Esophagus muscularis mucosa (tissue), 4 donors: ENCODE measurements around the gene GRID1.

Experiments
- CTCF ChIP-seq, 3 experiments: fragments of 200-600 bp in 2 of 3; fragments of 450-650 bp in 1 of 3; sonication (generic) in 2 of 3; IDR thresholded peaks; one replicate each; pipeline ENCODE4 v1.5.1; 2017 to 2019; ENCODE audit warnings: antibody characterized with exemption in 3 of 3, mild to moderate bottlenecking in 2 of 3, moderate library complexity in 1 of 3
- EP300 ChIP-seq: sonication (generic); formaldehyde crosslinking; IDR thresholded peaks from one replicate; pipeline ENCODE4 v1.6.1; 2017; ENCODE audit warnings: antibody characterized with exemption
- POLR2A ChIP-seq: fragments of 450-650 bp; IDR thresholded peaks from one replicate; pipeline ENCODE4 v1.6.1; 2017; ENCODE audit warnings: antibody characterized with exemption, moderate library complexity, mild to moderate bottlenecking, low read depth
- POLR2AphosphoS5 ChIP-seq, 2 donors: sonication (generic); formaldehyde crosslinking; IDR thresholded peaks; one replicate each; pipeline ENCODE4 v1.6.1; 2017; ENCODE audit warnings: antibody characterized with exemption in 2 of 2

DNA sequence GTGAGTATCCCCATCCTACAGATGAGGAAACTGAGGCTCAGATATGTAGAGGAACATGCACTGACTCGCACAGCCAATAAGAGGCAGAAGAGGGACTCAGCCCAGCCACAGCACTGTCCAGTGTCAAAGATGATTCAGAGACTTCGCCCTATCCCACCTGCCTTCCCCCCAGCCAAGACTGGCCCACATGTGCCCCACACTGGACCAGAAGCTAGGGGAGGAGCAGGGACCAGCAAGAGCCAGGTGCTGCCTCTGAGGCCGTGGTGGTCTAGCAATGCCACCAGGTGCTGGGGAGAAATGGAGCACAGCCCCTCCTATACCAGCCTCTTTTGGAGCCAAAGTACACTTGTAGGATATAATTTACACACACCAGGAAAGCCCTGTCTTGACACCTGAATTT, 22.3 kb downstream of the GRID1 start:
- TF ChIP-seq CTCF (IDR thresholded peaks at IDR 0.05) (no peak), POLR2A (no peak), EP300 (no peak), POLR2AphosphoS5 (IDR thresholded peaks at IDR 0.05) (no peak)
